Natural killer cell treated with Interleukin-12 subunit alpha and Interleukin-12 subunit beta and Interleukin-15 and Interleukin-18, amount 100 ng/mL, for 72 hours (primary cell): ENCODE measurements around the gene OMA1. TPM values are rescaled to one million over a fixed set of nuclear protein-coding genes. Genes with fewer than 3 reads are reported as not detected.
"Not testable (repeated sequence)": the region's sequence is repeated elsewhere in the genome, so short reads cannot be mapped to it uniquely, and the experiment has no call there.

Experiments used
- ATAC-seq, 2 donors: fragments of 150-1000 bp; cut with Tn5 transposase in 1 of 2; sonication (Bioruptor Pico), chemical (Tn5 transposase) in 1 of 2; 2 replicates each; pipeline ENCODE4 v1.10.0; 2021
- DNase-seq: peaks from one replicate; pipeline ENCODE4 v3.0.0; 2022; ENCODE audit warnings: low spot score
- H3K27ac Mint-ChIP-seq, 2 donors: 1 replicate in 1 of 2; 2 replicates in 1 of 2; pipeline ENCODE4 v1.8.0; 2022; ENCODE audit warnings: mixed read lengths in 2 of 2, mild to moderate bottlenecking in 1 of 2, moderate library complexity in 1 of 2
- H3K27me3 Mint-ChIP-seq, 2 donors: 1 replicate in 1 of 2; 2 replicates in 1 of 2; pipeline ENCODE4 v1.8.0; 2022; ENCODE audit warnings: mixed read lengths in 2 of 2
- H3K36me3 Mint-ChIP-seq: one replicate; pipeline ENCODE4 v1.8.0; 2022; ENCODE audit warnings: mixed read lengths
- H3K4me1 Mint-ChIP-seq, 2 donors: 1 replicate in 1 of 2; 2 replicates in 1 of 2; pipeline ENCODE4 v1.8.0; 2022; ENCODE audit warnings: low read depth in 2 of 2, mixed read lengths in 2 of 2, mild to moderate bottlenecking in 1 of 2
- H3K4me3 Mint-ChIP-seq: one replicate; pipeline ENCODE4 v1.8.0; 2022; ENCODE audit warnings: mixed read lengths
- H3K9me3 Mint-ChIP-seq: 2 replicates; pipeline ENCODE4 v1.8.0; 2022; ENCODE audit warnings: mixed read lengths
- total RNA-seq, 2 donors: library from RNA; stranded (reverse); gene quantifications; one replicate each; pipeline ENCODE4 v1.2.3, GENCODE V29; 2022

The OMA1 gene
- total RNA-seq = 10 to 100 TPM in 1 of 2 donors, 1 to 10 TPM in 1; 8.7 to 25.9 TPM

- H3K4me3 Mint-ChIP-seq = peak within 1 kb of the TSS; percentile 93
- peak; percentile 98 for ATAC-seq
- no peaks in the 10 kb centered on the region for H3K9me3 Mint-ChIP-seq
- H3K27ac Mint-ChIP-seq = peak within 1 kb of the TSS; percentile 91 to 93
- peaks cover 18 to 19% of the 10 kb centered on the region in 2 donors for H3K27me3 Mint-ChIP-seq
- peaks cover 19 to 25% of the 10 kb centered on the region in 2 donors for H3K4me1 Mint-ChIP-seq
- no peaks in the 10 kb centered on the region for H3K36me3 Mint-ChIP-seq
- peak; percentile 99 for DNase-seq
These were observed at the start of gene OMA1 for GRCh38 chr1:58546520-58547308. Gene OMA1, minus strand, starts transcription at chr1:58546726. Its CDS starts 7,432 bp downstream, at chr1:58539294.

GRCh38 chr1:58594546-58594945 lies 48.0 kb upstream of the OMA1 start:
- Mint-ChIP-seq H3K27me3 (peaks cover 41 to 47% of the 10 kb centered on the region in 2 donors), H3K4me1 (peaks cover 5 to 6% of the 10 kb centered on the region in 2 donors), H3K9me3 (peaks cover 3% of the 10 kb centered on the region), H3K4me3 (no peak overlapping the region), H3K27ac (no peak overlapping the region), H3K36me3 (peaks cover 3% of the 10 kb centered on the region)
- DNase-seq = no peak
- ATAC-seq = no peak

GRCh38 chr1:58592522-58593134 lies 46.1 kb upstream of the OMA1 start:
- no peaks in the 10 kb centered on the region for H3K36me3 Mint-ChIP-seq
- H3K9me3 Mint-ChIP-seq = no peaks in the 10 kb centered on the region
- H3K27me3 Mint-ChIP-seq = peaks cover 27 to 31% of the 10 kb centered on the region in 2 donors

GRCh38 chr1:58591806-58592205 lies 45.3 kb upstream of the OMA1 start:
- no peaks in the 10 kb centered on the region for H3K9me3 Mint-ChIP-seq
- ATAC-seq = peak in 1 of 2 donors; percentile 49
- H3K27me3 Mint-ChIP-seq = peaks cover 23 to 26% of the 10 kb centered on the region in 2 donors
- no peak for DNase-seq
- H3K4me3 Mint-ChIP-seq = no peak overlapping the region
- no peaks in the 10 kb centered on the region for H3K4me1 Mint-ChIP-seq
- H3K36me3 Mint-ChIP-seq = no peaks in the 10 kb centered on the region
- H3K27ac Mint-ChIP-seq = no peak overlapping the region

More at GRCh38 chr1:58592522-58593134, 46.1 kb upstream of the OMA1 start:
- Mint-ChIP-seq H3K4me1 (no peaks in the 10 kb centered on the region), H3K4me3 (no peak overlapping the region), H3K27ac (no peak overlapping the region)
- DNase-seq (no peak), ATAC-seq (no peak)

GRCh38 chr1:58590019-58590418 lies 43.5 kb upstream of the OMA1 start:
- Mint-ChIP-seq H3K4me1 (no peaks in the 10 kb centered on the region), H3K27me3 (peaks cover 29 to 42% of the 10 kb centered on the region in 2 donors), H3K4me3 (no peak overlapping the region), H3K9me3 (no peaks in the 10 kb centered on the region), H3K36me3 (no peaks in the 10 kb centered on the region), H3K27ac (no peak overlapping the region)
- DNase-seq = no peak
- no peak for ATAC-seq

GRCh38 chr1:58588396-58588795 lies 41.9 kb upstream of the OMA1 start:
- no peak overlapping the region for H3K27ac Mint-ChIP-seq
- no peak overlapping the region for H3K4me3 Mint-ChIP-seq
- DNase-seq (no peak), ATAC-seq (no peak)
- peaks cover 0 to 10% of the 10 kb centered on the region in 2 donors for H3K4me1 Mint-ChIP-seq
- no peaks in the 10 kb centered on the region for H3K36me3 Mint-ChIP-seq
- peaks cover 36 to 55% of the 10 kb centered on the region in 2 donors for H3K27me3 Mint-ChIP-seq
- no peaks in the 10 kb centered on the region for H3K9me3 Mint-ChIP-seq

GRCh38 chr1:58587667-58588066 lies 41.1 kb upstream of the OMA1 start:
- Mint-ChIP-seq H3K4me3 (no peak overlapping the region), H3K4me1 (peaks cover 0 to 13% of the 10 kb centered on the region in 2 donors), H3K27ac (no peak overlapping the region), H3K27me3 (peaks cover 35 to 54% of the 10 kb centered on the region in 2 donors), H3K9me3 (no peaks in the 10 kb centered on the region), H3K36me3 (no peaks in the 10 kb centered on the region)
- no peak for DNase-seq
- no peak for ATAC-seq

GRCh38 chr1:58586271-58586670 lies 39.7 kb upstream of the OMA1 start:
- Mint-ChIP-seq H3K9me3 (no peaks in the 10 kb centered on the region), H3K27me3 (peaks cover 27 to 48% of the 10 kb centered on the region in 2 donors), H3K4me3 (no peak overlapping the region), H3K27ac (no peak overlapping the region), H3K36me3 (no peaks in the 10 kb centered on the region), H3K4me1 (peaks cover 0 to 13% of the 10 kb centered on the region in 2 donors)
- ATAC-seq (peak in 1 of 2 donors; percentile 55), DNase-seq (no peak)

GRCh38 chr1:58585581-58586151 lies 39.1 kb upstream of the OMA1 start:
- no peak for DNase-seq
- no peak overlapping the region for H3K27ac Mint-ChIP-seq
- no peaks in the 10 kb centered on the region for H3K36me3 Mint-ChIP-seq
- H3K4me3 Mint-ChIP-seq = no peak overlapping the region
- H3K27me3 Mint-ChIP-seq = peaks cover 25 to 43% of the 10 kb centered on the region in 2 donors
- peaks cover 0 to 13% of the 10 kb centered on the region in 2 donors for H3K4me1 Mint-ChIP-seq
- H3K9me3 Mint-ChIP-seq = no peaks in the 10 kb centered on the region
- ATAC-seq = no peak

GRCh38 chr1:58585166-58585565 lies 38.6 kb upstream of the OMA1 start:
- Mint-ChIP-seq H3K27ac (no peak overlapping the region), H3K4me1 (peaks cover 0 to 13% of the 10 kb centered on the region in 2 donors), H3K27me3 (peaks cover 20 to 39% of the 10 kb centered on the region in 2 donors), H3K9me3 (no peaks in the 10 kb centered on the region), H3K4me3 (no peak overlapping the region), H3K36me3 (no peaks in the 10 kb centered on the region)
- no peak for ATAC-seq
- DNase-seq = no peak

- Mint-ChIP-seq H3K27me3 (peaks cover 24 to 46% of the 10 kb centered on the region in 2 donors), H3K4me3 (no peak overlapping the region), H3K9me3 (no peaks in the 10 kb centered on the region), H3K4me1 (peaks cover 0 to 13% of the 10 kb centered on the region in 2 donors), H3K27ac (no peak overlapping the region), H3K36me3 (no peaks in the 10 kb centered on the region)
- ATAC-seq (peak in 1 of 2 donors; percentile 60), DNase-seq (no peak)
These were observed 37.8 kb upstream of the OMA1 start for GRCh38 chr1:58584082-58584895.

- Mint-ChIP-seq H3K9me3 (no peaks in the 10 kb centered on the region), H3K4me1 (peaks cover 0 to 13% of the 10 kb centered on the region in 2 donors), H3K27me3 (peaks cover 26 to 51% of the 10 kb centered on the region in 2 donors), H3K4me3 (no peak overlapping the region), H3K36me3 (no peaks in the 10 kb centered on the region), H3K27ac (no peak overlapping the region)
- no peak for DNase-seq
- ATAC-seq = no peak
These were observed 37.0 kb upstream of the OMA1 start for GRCh38 chr1:58583496-58583895.

GRCh38 chr1:58582143-58582542 lies 35.6 kb upstream of the OMA1 start:
- Mint-ChIP-seq H3K4me1 (peaks cover 4 to 22% of the 10 kb centered on the region in 2 donors), H3K27me3 (peaks cover 31 to 63% of the 10 kb centered on the region in 2 donors)
- not testable (repeated sequence) for ATAC-seq, H3K27ac Mint-ChIP-seq, H3K4me3 Mint-ChIP-seq, DNase-seq, H3K36me3 Mint-ChIP-seq, H3K9me3 Mint-ChIP-seq
